C4-2B (cell line): Measurements from ENCODE around the gene SP8.
"Not testable (repeated sequence)": the region's sequence is repeated elsewhere in the genome, so short reads cannot be mapped to it uniquely, and the experiment has no call there.

ENCODE experiments used
- H3K27ac ChIP-seq: fragments of 450-650 bp; 2 replicates; pipeline ENCODE4 v1.5.1; 2017
- CTCF ChIP-seq: fragments of 450-650 bp; conservative IDR thresholded peaks from 2 replicates; pipeline ENCODE4 v1.5.1; 2017; ENCODE audit warnings: mild to moderate bottlenecking
- ZFX ChIP-seq: fragments of 450-650 bp; IDR thresholded peaks from 2 replicates; pipeline ENCODE4 v1.6.1; 2017

The SP8 gene

GRCh38 chr7:20786779-20787659, at the start of gene SP8:
Gene SP8, minus strand, starts transcription at chr7:20786886. Its CDS starts 88 bp downstream, at chr7:20786798.
- peak within 1 kb of the TSS; percentile 18 for H3K27ac ChIP-seq
- TF ChIP-seq CTCF (no peak), ZFX (no peak)

GRCh38 chr7:20836424-20836823, 49.7 kb upstream of the SP8 start:
- not testable (repeated sequence) for H3K27ac ChIP-seq

GRCh38 chr7:20835111-20835750, 48.5 kb upstream of the SP8 start:
- TF ChIP-seq ZFX (no peak), CTCF (no peak)
- H3K27ac ChIP-seq = no peak overlapping the region

- TF ChIP-seq ZFX (no peak), CTCF (peak; percentile 53)
- H3K27ac ChIP-seq = no peak overlapping the region
These were observed 48.0 kb upstream of the SP8 start for GRCh38 chr7:20834656-20835055.

GRCh38 chr7:20831956-20832355, 45.3 kb upstream of the SP8 start:
- H3K27ac ChIP-seq = no peak overlapping the region
- no peak for TF ChIP-seq ZFX
- TF ChIP-seq CTCF = no peak

GRCh38 chr7:20831451-20831850, 44.8 kb upstream of the SP8 start:
- TF ChIP-seq CTCF (no peak), ZFX (no peak)
- H3K27ac ChIP-seq = no peak overlapping the region

- TF ChIP-seq ZFX (no peak), CTCF (no peak)
- H3K27ac ChIP-seq = no peak overlapping the region
These were observed 42.3 kb upstream of the SP8 start for GRCh38 chr7:20828947-20829346.
